Calu3 (cell line): ENCODE data around the gene EHMT1. TPM values are rescaled to one million over a fixed set of nuclear protein-coding genes. Genes with fewer than 3 reads are reported as not detected.

ENCODE experiments used
- BruUV-seq: library from RNA; stranded (reverse); fragments of 400-500 nt; replicated peaks from 2 replicates; lab custom pipeline; 2021; lab: Mats Ljungman, UMichigan
- CTCF ChIA-PET: fragments of 300-600 bp; sonication (Branson Sonifier 250); formaldehyde crosslinking; loops from one replicate; lab custom pipeline; 2022; ENCODE audit warnings: antibody characterized with exemption; lab: Charles Lee
- DNase-seq: peaks from one replicate; pipeline ENCODE4 v3.0.0; 2022
- H3K27ac Mint-ChIP-seq: one replicate; pipeline ENCODE4 v1.8.0; 2022; ENCODE audit warnings: mixed read lengths; ENCODE audit not compliant: unreplicated experiment
- H3K27me3 Mint-ChIP-seq: one replicate; pipeline ENCODE4 v1.8.0; 2022; ENCODE audit warnings: mixed read lengths; ENCODE audit not compliant: unreplicated experiment
- H3K36me3 Mint-ChIP-seq: one replicate; pipeline ENCODE4 v1.8.0; 2022; ENCODE audit warnings: mild to moderate bottlenecking, moderate library complexity, mixed read lengths; ENCODE audit not compliant: insufficient read depth, unreplicated experiment
- H3K4me1 Mint-ChIP-seq: one replicate; pipeline ENCODE4 v1.8.0; 2022; ENCODE audit warnings: mild to moderate bottlenecking, low read depth, mixed read lengths; ENCODE audit not compliant: unreplicated experiment
- H3K4me3 Mint-ChIP-seq: one replicate; pipeline ENCODE4 v1.8.0; 2022; ENCODE audit warnings: mild to moderate bottlenecking, low read depth, moderate library complexity, mixed read lengths; ENCODE audit not compliant: unreplicated experiment
- H3K9me3 Mint-ChIP-seq: one replicate; pipeline ENCODE4 v1.8.0; 2022; ENCODE audit warnings: low read depth, mixed read lengths; ENCODE audit not compliant: unreplicated experiment
- intact Hi-C: fragments of 100-400 bp; cut with micrococcal nuclease; formaldehyde crosslinking; loops from one replicate; pipeline ENCODE4 v1.10.0; 2022; ENCODE audit not compliant: unreplicated experiment
- total RNA-seq: library from RNA; stranded (reverse); gene quantifications from 2 replicates; pipeline ENCODE4 v1.2.3, GENCODE V29; 2022
- TF ChIP-seq, protein P1 (sequence below): fragments of 200-600 bp; IDR thresholded peaks from one replicate; pipeline ENCODE4 v1.8.0; 2022; ENCODE audit warnings: antibody characterized with exemption; ENCODE audit not compliant: unreplicated experiment

The EHMT1 gene
- total RNA-seq, 1 experiment from 2014 or later: 56.0 TPM

DNA sequence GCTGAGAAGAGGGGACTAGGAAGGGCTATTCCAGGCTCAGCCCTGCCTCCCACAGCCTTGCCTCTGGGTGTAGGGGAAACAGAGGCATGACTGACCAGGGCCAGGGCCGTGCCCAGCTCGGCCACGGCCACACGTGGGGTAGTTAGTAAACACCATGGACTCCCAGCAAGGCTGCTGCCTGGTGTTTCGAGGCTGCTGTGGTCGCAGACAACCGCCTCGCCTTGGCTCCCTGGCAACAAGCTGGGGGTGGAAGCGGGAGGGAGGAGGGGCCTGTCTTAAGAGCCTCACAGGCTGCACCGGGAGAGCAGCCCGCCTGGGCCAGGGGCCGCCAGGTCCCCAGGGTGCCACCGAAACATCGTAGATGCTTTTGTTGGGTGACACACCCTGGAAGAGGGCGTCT is 168.6 kb downstream of the EHMT1 start:
- H3K36me3 Mint-ChIP-seq: peaks cover 22% of the 10 kb centered on the region
- no peaks in the 10 kb centered on the region for H3K27me3 Mint-ChIP-seq
- CTCF ChIA-PET: no interaction called here
- intact Hi-C loops: no loop called here
- peaks cover 18% of the 10 kb centered on the region for H3K4me1 Mint-ChIP-seq
- TF ChIP-seq, protein P1, sequence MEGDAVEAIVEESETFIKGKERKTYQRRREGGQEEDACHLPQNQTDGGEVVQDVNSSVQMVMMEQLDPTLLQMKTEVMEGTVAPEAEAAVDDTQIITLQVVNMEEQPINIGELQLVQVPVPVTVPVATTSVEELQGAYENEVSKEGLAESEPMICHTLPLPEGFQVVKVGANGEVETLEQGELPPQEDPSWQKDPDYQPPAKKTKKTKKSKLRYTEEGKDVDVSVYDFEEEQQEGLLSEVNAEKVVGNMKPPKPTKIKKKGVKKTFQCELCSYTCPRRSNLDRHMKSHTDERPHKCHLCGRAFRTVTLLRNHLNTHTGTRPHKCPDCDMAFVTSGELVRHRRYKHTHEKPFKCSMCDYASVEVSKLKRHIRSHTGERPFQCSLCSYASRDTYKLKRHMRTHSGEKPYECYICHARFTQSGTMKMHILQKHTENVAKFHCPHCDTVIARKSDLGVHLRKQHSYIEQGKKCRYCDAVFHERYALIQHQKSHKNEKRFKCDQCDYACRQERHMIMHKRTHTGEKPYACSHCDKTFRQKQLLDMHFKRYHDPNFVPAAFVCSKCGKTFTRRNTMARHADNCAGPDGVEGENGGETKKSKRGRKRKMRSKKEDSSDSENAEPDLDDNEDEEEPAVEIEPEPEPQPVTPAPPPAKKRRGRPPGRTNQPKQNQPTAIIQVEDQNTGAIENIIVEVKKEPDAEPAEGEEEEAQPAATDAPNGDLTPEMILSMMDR: no peak
- no peak for DNase-seq
- no peaks in the 10 kb centered on the region for H3K9me3 Mint-ChIP-seq
- no TSS peak for BruUV-seq
- H3K4me3 Mint-ChIP-seq: no peak overlapping the region
- no peak overlapping the region for H3K27ac Mint-ChIP-seq

DNA sequence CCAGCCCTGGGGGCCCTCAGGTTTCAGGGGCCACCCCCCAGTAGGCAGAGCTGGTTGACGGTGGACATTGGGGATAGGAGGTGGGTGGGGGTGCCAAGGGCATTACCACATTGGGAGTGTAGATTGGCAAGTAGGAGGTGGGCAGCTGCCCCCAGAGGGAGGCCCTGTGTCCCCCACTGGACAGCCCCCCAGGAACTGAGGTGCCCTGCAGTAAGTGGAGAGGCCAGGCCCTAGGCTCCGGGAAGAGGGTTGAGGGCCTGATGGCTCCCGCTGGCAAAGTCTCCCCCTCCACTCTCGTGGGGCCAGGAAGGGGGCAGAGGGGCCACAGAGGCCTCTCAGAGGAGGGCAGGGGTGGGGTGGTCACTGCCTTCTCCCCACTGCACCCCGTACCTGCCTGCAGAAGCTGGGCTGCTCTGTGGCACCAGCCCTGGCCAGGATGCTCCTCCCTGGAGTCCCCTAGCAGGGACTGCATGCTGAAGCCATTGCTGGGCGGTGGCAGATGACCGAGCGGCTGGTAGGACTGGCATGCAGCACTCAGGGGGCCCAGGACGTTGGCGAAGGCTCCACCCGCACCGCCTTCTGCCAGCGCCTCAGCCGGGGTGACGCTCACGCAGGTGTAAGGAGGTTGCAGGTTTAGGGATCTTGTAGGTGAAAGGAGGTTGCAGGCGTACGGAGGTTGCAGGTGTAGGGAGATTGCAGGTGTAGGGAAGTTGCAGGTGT is 169.1 kb downstream of the EHMT1 start:
- Mint-ChIP-seq H3K27ac (peak overlapping the region; percentile 22), H3K27me3 (no peaks in the 10 kb centered on the region), H3K36me3 (peaks cover 19% of the 10 kb centered on the region), H3K9me3 (no peaks in the 10 kb centered on the region), H3K4me1 (peaks cover 18% of the 10 kb centered on the region), H3K4me3 (peak overlapping the region; percentile 25)
- DNase-seq: no peak
- no TSS peak for BruUV-seq
- TF ChIP-seq, protein P1: no peak
- intact Hi-C loops: no loop called here
- CTCF ChIA-PET: no interaction called here

DNA sequence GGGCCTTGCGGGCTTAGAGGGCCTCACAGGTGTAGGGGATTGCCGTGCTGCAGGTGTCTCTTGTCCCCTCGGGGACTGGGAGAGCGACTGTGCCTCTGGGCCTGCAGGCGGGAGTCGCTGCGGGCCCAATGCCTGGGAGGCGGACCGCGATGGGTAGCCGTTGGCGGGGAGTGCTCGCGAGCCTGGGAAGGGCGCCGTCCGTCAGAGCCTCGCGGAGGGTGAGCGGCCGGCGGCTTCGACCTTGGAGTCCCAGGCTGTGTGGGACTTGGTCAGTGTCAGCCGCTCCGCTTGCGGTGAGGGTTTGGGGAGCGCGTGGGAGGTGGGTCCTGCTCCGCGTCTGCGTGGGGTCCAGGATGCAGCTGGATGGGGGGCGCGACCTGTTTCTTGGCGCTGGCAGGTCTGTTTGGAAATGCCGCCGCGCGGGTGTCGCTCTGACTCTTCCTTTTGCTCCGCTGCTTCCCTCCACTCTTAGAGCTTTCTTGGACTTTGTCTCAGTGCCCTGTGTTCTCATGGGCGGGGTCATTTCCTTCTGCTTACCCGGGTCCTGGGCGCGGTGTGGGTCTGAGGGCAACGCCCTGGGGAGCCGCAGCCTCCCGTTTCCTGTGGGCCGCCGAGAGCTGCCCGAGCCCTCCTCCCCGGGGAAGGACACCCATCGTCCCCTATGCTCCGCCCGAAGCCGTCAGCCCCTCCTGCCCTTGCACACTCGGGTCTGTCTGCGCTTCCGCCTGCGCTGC is 169.9 kb downstream of the EHMT1 start:
- H3K27ac Mint-ChIP-seq: peak overlapping the region; percentile 22
- H3K36me3 Mint-ChIP-seq: peaks cover 19% of the 10 kb centered on the region
- TF ChIP-seq, protein P1: no peak
- intact Hi-C loops: no loop called here
- H3K9me3 Mint-ChIP-seq: no peaks in the 10 kb centered on the region
- no peaks in the 10 kb centered on the region for H3K27me3 Mint-ChIP-seq
- no TSS peak for BruUV-seq
- peak overlapping the region; percentile 25 for H3K4me3 Mint-ChIP-seq
- CTCF ChIA-PET: no interaction called here
- peak; percentile 7 for DNase-seq
- peaks cover 18% of the 10 kb centered on the region for H3K4me1 Mint-ChIP-seq

DNA sequence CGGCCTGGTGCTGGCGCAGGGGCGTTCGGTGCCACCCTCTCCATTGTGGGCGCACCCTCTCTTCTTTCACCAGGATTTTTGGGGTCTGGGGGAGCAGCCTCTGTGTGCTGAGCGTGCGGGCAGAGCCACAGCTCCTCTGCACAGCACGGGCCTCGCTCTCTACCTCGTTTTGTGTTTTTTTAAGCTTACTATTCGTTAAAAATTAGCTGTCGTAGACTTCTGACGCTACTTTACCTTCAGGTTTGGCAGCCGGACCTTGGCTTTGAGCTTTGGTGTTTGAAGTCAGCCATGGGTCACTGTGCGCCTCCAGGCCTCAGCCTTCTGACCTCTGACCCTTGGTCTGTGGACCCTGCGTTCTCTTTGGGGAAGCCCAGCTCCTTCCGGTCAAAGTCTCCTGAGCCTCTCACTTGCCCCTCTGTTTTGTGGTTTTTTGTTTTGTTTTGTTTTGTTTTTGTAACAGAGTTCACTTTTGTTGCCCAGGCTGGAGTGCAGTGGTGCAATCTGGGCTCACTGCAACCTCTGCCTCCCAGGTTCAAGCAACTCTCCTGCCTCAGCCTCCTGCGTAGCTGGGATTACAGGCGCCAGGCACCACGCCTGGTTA is 170.6 kb downstream of the EHMT1 start:
- intact Hi-C loops: no loop called here
- H3K4me3 Mint-ChIP-seq: peak overlapping the region; percentile 25
- no peak for DNase-seq
- TF ChIP-seq, protein P1: no peak
- peak overlapping the region; percentile 30 for H3K27ac Mint-ChIP-seq
- no TSS peak for BruUV-seq
- no peaks in the 10 kb centered on the region for H3K27me3 Mint-ChIP-seq
- peaks cover 18% of the 10 kb centered on the region for H3K4me1 Mint-ChIP-seq
- H3K36me3 Mint-ChIP-seq: peaks cover 18% of the 10 kb centered on the region
- CTCF ChIA-PET: no interaction called here
- H3K9me3 Mint-ChIP-seq: no peaks in the 10 kb centered on the region
